HG03097 (cell line): ENCODE measurements around the gene SULT1C2.
"Not testable (repeated sequence)": the region's sequence is repeated elsewhere in the genome, so short reads cannot be mapped to it uniquely, and the experiment has no call there.

Experiments
- ATAC-seq: cut with Tn5 transposase; IDR thresholded peaks from one replicate; pipeline ENCODE4 v1.9.1; 2021; ENCODE audit not compliant: unreplicated experiment, low FRiP score

Gene SULT1C2

DNA sequence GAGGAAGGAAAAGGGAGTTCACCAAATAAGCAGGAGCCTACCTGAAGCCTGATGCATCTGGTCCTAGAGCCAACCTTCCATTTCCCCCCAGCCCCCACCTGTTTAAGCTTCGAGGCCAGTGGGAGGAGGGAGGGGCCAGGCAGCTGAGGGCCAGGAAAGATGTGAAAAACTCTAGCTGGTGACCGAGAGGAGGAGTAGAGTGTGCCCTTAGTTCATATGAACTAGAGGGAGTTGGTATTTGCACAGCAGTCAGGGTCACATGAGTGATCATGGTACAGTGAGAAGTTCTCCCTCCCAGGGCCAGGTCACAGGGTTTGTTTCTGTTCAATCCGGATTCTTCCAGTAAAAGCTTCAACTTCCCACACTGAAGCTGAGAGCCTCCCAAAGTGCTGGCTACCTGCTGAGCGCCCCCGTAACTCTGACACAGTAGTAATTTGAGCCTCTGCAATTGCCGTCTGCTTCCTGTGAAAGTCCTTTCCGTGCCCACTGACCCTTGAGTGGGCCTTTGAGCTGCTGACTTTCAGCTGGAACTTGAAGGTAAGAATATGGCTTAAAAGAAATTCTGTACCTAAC lies at the start of gene SULT1C2:
Gene SULT1C2 (plus strand): TSS at position 362 of the 573 bp plus-strand sequence. CDS start 4,773 bp downstream, outside the sequence.
- no peak for ATAC-seq

DNA sequence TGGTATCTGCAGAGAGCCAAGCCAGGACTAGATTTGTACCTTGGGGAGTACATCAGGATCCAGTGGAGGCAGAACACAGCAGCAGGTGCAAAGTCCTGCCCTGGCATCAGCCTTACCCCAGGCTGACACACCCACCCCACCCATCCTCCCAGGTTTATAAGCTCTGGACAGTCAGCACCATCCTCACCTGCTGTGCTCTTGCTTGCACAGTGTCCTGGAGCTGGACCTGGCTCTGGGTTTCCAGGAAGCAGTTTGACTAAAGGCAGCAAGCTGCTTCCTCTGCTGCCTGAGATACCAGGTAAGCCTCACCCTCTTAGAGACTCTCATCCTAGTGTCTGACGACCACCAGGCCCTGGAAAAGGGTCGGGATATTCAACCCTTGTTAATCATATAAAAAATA lies 48.9 kb upstream of the SULT1C2 start, which contains the start of gene SULT1C3:
Gene SULT1C3 (plus strand): TSS at position 183 of the 400 bp plus-strand sequence. CDS start 7,227 bp downstream, outside the sequence.
- ATAC-seq: no peak

DNA sequence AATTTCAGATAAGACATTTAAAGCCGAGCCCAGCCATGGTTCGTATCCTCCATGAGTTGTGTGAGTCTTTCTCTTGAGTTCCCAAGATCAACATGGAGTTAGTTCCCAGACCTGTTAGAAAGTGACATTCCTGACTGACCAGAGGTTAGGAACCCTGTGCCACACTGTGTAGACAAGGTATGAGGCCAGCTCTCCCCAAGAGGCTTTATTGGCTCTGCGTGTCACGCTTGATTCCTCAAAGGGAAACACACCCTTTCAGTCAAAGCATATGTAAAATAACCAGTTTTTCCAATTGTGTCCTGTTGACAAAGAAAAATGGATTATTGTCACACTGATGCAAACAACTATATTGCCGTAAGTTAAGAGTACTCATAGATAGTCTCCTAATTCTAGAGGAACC lies 47.7 kb upstream of the SULT1C2 start:
- no peak for ATAC-seq

DNA sequence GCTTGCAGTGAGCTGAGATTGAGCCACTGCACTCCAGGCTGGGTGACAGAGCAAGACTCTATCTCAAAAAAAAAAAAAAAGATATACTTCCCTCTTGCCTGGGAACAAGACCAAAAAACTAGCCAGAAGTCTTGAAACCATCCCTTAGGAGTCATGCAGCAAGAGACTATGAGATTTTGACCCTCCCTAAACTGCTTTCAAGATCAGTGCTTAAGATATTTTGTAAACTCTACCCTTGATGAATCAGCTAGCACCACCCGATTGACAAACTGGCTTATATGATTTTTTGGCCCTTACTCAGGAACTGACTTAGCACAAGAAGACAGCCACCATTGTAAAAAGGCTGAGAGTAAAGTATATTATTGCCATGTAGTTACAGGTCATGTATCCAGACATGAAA lies 45.1 kb upstream of the SULT1C2 start:
- no peak for ATAC-seq

DNA sequence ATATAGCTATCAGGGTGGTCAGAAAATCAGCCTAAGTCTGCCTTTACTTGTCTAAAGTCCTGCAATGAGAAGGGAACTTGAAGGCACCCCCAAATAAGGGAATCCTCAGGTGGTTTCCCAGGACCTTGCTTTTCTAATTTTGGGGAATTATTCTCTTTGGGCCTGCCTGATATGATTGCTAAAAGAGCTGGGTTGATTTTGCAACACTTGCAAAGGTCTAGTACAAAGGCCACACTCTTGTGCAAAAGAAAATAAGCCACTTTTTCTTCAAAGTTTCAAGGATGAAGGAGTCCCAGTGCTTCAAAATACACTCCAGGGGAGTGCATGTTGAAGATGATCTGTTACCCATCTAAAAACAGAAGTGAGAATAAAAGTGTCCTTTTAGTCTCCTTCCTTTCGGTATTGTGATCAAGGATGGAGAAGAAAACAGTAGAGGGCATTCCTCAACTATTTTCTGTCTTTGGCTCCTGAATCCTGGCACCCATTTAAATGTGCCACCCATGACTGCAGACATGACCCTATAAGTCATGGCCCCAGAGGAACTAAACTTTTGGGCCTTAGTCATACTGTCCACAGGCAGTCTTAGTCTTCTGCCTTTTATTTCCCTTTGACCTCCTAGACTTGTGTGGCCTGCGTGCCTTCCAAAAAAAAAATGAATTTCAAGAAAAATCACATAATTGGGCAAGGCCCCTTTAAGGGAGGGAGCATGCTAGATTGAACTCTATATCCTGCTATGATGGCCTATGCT lies 43.9 kb upstream of the SULT1C2 start:
- ATAC-seq: no peak

DNA sequence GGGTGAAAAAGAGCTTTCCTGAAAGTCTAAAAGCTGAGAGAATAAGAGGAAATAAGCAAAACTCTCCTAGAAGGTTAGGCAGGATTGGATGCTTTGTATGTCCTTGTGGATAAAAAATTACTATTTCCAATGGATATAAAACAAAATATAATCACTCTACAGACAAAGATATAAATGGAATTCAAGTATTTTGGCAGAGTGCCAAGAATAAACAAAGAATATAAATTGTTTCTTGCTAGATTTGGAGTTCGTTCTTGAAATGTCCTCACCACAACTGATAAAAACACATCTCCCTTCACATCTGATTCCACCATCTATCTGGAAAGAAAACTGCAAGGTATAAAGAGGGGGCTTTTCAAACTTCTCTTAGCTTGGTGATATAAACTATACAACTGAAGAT lies 35.6 kb upstream of the SULT1C2 start:
- no peak for ATAC-seq

DNA sequence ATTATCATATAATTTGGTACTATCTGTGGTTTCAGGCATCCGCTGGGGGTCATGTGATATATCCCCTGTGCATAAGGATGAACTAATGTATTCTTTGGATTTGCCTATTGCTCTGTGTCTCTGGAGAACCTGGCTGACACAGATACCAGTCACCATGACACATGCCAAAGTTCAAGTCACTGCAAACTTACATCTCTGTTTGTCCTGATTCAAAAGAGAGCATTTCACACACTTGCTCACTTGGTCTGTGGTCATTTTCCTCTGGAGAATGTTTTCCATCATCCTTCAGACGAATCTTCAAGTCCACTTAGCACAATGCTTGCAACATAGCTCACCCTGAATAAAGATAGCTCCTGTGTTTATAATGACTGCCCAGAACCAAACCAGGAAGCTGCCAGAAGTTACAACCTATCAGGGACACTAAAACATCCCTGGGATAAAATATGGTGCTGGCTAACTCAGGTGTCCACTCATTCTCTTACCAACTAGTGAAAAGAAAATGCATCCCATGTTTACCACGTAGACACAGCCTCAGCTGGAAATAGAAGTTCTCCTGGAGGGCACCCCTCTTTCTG lies 30.9 kb upstream of the SULT1C2 start:
- ATAC-seq: no peak

DNA sequence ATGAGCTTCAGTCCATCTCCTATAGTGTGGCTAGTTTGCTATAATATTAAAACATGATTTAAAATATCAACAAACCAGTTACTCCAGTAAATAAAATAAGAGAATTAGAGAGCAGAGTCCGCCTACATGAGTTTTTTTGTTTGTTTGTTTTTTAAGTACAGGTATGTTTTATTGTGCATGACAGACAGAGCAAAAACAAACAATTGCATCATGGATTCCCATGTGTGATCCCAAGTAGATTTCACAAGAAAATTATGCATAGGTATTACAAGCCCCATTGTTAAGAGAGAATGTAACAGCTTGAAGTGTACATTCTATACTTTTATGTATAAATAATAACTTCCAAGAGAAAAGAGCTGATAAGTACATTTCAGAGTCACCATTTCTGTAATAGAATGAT lies 27.9 kb upstream of the SULT1C2 start:
- no peak for ATAC-seq

DNA sequence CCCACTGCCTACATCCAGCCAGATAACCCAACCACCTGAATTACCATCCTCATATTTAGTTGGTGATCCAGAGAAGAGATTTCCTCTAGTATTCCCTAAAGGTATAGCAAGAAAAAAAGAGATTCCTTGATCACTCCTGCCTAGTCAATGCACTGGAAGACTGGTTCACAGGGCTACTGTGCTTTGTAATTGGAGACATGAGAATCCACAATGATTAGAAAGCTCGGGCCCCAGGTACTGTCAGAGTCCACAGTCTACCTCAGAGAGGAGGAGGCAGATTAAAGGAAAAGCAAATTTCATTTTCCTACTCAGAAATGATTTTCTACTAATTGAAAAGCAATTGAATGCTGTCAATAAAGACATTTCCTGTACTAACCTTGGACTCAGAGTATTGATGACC lies 26.7 kb upstream of the SULT1C2 start:
- no peak for ATAC-seq

DNA sequence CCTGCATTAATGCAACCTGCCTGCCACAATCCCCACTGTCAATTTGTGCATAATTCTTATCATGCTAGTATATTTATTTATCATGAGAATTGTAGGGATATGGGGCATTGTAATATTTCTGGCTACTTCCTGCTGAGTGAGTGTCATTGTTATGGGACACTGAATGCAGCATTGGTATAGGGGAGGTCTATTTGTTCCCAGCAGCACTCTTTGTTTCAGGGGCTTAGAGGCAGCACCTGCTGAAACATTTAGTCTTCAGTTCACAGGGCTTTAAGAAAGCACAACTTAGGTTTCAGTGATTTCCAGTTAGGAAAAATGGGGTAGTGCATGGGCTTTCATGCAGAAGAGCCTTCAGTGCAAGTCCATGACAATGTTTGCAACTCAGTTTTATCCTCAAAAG lies 25.3 kb upstream of the SULT1C2 start:
- ATAC-seq: no peak

DNA sequence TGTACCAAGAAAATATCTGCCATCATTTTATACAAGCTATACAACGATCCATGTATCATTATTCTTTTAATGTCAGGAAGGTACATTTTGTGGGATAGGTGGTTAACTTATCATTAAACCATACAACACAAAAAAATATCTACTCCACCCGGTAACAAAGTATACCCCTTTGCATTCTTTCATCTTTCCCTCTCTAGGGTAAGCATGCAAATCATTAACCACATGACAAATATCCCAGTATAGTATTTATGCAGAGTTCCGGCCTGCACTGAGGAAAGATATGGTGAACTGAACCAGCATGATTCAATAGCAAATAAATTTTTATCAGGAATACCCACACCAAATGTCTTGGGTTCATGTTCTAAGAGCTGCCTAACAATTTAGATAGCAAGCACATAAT lies 22.5 kb upstream of the SULT1C2 start:
- no peak for ATAC-seq

DNA sequence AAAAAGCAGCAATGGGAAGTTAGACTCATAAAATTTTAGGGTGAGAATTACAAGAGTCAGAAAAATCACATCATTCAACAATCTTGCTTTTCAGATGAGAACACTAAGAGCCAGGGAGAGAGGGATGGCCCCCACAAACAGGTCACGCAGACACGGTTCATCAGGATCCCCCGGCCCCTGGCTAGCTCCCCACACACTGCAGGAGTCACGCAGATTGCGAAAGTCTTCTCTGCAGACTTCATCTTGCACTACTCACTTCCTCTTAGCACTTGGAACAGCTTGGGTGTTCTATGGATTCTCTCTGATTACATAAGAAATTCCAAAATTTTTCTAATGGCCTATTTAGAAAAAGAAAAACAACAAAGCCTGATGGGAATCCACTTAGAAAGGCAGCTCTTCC lies 21.6 kb upstream of the SULT1C2 start:
- ATAC-seq: no peak

DNA sequence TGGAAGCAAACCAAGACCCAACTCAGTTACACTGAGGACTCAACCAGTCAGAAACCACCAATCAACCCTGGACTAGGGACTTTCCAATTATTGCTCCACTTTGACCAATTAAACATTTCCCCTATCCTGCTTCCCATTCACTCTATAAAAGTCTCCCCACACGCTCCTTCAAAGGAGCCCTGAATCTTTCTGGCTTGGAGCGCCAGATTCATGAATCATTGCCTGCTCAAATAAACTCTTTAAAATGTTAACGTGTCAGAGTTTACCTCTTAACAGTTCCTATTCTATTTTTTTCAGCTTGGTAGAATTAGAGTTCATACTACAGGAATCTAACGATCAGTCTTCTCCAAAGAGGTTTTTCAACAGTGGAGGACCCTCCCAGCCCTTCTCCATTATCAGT lies 20.7 kb upstream of the SULT1C2 start:
- no peak for ATAC-seq

DNA sequence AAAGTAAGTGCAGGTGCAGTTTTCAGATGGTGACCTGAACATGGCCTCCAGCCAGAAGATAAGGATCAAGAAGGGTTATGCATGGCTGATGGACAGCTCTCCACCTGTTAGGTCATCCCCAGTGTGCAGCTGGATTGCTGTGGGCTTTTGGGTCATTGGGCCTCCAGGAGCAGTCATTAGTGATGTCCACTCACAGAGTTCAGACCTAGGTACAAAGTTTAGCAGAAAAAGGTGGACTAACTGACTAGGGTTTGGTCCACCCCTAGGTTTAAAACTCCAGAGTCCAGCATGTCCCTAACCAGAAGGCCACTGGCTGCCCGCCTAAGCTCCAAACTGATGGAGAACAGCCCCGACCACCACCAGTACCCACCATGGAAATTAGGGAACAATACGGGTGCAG lies 18.3 kb upstream of the SULT1C2 start:
- no peak for ATAC-seq

DNA sequence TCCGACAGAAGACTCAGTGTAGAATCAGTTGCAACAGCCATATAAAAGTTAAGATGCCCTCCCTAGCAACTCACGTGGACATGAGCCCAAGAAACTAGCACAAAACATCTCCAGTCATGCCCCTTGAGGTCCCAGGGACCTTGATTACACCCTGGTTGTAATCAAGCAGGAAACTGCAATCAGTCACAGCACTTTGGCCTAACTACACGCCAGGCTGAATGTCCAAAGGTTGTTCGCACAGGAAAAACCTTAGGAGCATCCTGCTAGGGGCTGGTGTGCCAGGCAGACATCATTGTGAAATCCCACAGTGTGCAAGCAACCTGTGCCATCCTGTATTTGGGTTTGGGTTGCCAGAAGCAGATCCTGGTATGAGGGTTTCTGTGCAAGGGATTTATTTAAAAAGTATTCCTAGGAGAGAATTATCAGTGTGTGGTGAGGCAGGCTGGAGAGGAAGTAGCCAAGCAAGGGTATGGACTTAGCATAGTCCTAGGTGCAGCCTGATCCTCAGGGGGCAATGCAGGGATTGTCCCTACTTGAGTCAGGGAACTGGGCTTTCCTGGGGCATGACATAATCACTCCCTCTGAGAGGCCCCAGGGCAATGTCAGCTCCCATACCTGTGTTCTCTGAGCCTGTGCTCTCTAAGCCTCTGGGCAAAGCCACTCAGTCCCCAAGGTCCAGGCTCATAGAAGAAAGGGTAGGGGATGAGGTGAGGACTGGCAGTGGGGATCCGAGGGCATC lies 17.8 kb upstream of the SULT1C2 start:
- ATAC-seq: no peak

DNA sequence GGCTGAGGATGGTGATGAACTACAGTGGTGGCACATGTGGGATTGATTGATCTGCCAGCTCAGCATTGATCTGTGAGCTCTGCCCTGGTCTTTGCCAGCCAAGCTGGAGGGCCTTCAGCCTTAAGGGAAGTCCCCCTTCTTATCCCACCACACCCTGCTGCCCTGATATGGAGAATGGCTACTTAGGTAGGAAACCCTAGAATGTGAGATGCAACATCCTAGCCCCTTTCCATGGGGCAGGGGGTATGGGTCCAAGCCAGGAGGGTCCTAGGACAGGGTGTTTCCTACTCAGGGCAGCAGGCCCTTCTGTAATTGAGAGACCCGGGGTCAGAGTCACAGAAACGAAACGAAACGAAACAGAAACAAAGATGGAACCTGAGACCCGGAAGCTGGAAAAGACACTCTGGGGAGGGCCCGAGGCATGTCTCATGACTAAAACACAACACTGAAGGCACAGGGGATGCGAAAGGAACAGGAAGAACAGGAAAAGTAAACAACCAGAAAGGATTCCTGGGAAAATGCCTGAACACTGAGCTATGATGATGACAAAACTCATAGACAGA lies 16.9 kb upstream of the SULT1C2 start:
- no peak for ATAC-seq

DNA sequence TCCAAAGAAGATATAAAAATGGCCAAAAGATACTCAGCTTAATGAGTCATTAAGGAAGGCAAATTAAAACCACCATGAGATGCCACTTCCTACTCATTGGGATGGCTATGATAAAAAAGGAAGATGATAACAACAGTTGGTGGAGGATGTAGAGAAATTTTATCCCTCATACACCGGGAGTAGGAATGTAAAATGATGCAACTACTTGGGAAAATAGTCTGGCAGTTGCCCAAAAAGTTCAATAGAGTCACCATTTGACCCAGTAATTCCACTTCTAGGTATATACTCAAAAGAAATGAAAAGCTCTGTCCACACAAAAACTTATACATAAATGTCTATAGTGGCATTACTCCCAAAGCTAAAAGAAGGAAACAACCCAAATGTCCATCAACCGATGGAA lies 10.1 kb upstream of the SULT1C2 start:
- no peak for ATAC-seq

DNA sequence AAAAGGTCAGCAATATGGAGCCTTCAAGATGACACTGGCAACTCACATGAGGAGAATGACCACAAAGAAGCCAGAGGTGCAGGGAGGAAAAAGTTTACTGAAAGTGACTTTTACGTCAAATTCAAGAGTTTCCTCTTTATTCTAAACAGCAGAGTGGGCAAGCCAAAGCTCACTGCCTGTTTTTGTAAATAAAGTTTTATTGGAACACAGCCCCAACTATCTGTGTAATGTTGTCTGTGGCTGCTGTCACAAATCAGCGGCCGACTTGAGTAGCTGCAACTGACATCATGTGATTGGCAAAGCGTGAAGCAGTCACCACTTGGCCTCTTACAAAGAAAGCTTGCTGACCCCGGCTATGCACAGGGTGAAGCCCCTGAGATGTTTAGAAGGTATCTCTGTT lies 9.2 kb upstream of the SULT1C2 start:
- no peak for ATAC-seq

DNA sequence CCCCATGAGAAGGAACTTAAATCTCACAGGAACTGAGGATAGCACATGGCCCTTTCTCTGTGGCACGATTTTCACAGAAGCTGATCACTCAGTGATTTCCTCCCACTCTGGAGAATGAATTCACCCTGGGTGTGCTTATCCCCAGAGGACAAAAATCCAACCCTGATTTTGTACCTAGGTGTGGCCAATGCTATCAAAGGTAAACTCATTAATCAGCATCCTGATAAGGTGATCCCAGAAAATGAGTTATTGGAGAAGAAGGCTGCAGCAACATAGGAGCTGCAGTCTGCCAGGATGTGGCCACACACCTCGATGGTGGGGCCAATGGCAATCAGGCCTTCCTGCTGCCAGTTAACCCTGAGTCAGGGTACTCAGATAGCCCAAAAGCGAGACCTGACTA lies 8.2 kb upstream of the SULT1C2 start:
- ATAC-seq: no peak

DNA sequence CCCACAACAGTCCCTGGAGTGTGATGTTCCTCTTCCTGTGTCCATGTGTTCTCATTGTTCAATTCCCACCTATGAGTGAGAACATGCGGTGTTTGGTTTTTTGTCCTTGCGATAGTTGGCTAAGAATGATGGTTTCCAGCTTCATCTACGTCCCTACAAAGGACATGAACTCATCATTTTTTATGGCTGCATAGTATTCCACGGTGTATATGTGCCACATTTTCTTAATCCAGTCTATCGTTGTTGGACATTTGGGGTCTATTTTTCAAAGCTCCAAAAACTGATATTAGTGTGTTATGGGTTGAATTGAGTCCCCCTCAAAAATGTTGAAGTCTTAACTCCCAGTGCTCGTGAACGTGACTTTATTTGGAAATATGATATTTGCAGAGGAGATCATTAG lies 4.1 kb upstream of the SULT1C2 start:
- not testable (repeated sequence) for ATAC-seq

DNA sequence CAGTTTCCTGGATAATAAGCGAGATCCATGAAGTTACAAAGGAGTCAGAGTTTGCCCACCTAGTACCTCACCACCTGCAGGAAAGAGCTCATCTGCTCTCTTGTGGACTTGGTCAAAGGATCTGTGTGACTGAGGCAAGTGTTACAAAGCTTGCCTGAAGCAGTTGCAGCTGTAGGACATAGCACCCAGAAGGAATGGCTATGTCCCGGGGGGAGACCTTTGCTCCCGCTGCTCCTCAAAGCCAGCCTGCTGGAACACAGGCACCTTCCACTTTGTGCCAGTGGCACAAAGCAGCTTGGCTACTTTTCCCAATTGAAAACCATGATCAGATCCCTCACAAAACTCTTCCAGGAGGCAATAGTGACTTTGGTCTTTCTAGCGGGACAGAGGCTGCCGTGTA lies 3.1 kb upstream of the SULT1C2 start:
- no peak for ATAC-seq
